PC-9 (cell line): ENCODE measurements around the gene BASP1. TPM values are rescaled to one million over a fixed set of nuclear protein-coding genes. Genes with fewer than 3 reads are reported as not detected.

Experiments
- BruUV-seq: library from RNA; stranded (reverse); fragments of 400-500 nt; replicated peaks from 2 replicates; lab custom pipeline; 2021; lab: Mats Ljungman, UMichigan
- CTCF ChIA-PET: fragments of 300-600 bp; sonication (Branson Sonifier 250); formaldehyde crosslinking; loops from one replicate; lab custom pipeline; 2022; ENCODE audit warnings: antibody characterized with exemption; lab: Charles Lee
- POLR2A ChIA-PET: fragments of 300-600 bp; sonication (Branson Sonifier 250); formaldehyde crosslinking; loops from one replicate; lab custom pipeline; 2022; ENCODE audit warnings: antibody characterized with exemption; ENCODE audit not compliant: unreplicated experiment; lab: Charles Lee
- DNase-seq, 2 experiments: peaks; one replicate each; pipeline versions ENCODE4 v3.0.0 to v3.0.0-alpha.2; 2015 to 2022; ENCODE audit warnings: mixed read lengths in 1 of 2
- H2AFZ ChIP-seq: fragments of 200-600 bp; sonication (generic); 2 replicates; pipeline ENCODE4 v1.8.1; 2017; ENCODE audit warnings: antibody characterized with exemption
- H3F3A ChIP-seq: fragments of 200-600 bp; sonication (generic); 2 replicates; pipeline ENCODE4 v1.8.1; 2017; ENCODE audit warnings: antibody characterized with exemption, mild to moderate bottlenecking, low read depth; ENCODE audit not compliant: insufficient read depth
- H3K27ac ChIP-seq: fragments of 200-600 bp; sonication (generic); 2 replicates; pipeline ENCODE4 v1.6.1; 2016; ENCODE audit warnings: mixed run types
- H3K27me3 ChIP-seq: fragments of 200-600 bp; sonication (generic); 2 replicates; pipeline ENCODE4 v1.6.1; 2016; ENCODE audit warnings: low read depth, mixed run types; ENCODE audit not compliant: insufficient read depth
- H3K36me3 ChIP-seq: fragments of 200-600 bp; sonication (generic); 2 replicates; pipeline ENCODE4 v1.6.1; 2016; ENCODE audit warnings: low read depth, mixed run types
- H3K4me1 ChIP-seq: fragments of 200-600 bp; sonication (generic); replicated peaks from 2 replicates; pipeline ENCODE4 v1.6.1; 2016; ENCODE audit warnings: mixed run types; ENCODE audit not compliant: insufficient read depth
- H3K4me2 ChIP-seq: fragments of 200-600 bp; sonication (generic); 2 replicates; pipeline ENCODE4 v1.6.1; 2017; ENCODE audit warnings: mixed run types
- H3K4me3 ChIP-seq: fragments of 200-600 bp; sonication (generic); 2 replicates; pipeline ENCODE4 v1.6.1; 2016; ENCODE audit warnings: mixed run types
- H3K79me2 ChIP-seq: fragments of 200-600 bp; sonication (generic); 2 replicates; pipeline ENCODE4 v1.6.1; 2017; ENCODE audit warnings: low read depth, mixed run types
- H3K9me2 ChIP-seq: fragments of 200-600 bp; sonication (generic); 2 replicates; pipeline ENCODE4 v1.8.1; 2017; ENCODE audit warnings: mild to moderate bottlenecking; ENCODE audit not compliant: insufficient read depth
- H3K9me3 ChIP-seq: fragments of 200-600 bp; sonication (generic); 2 replicates; pipeline ENCODE4 v1.8.1; 2016; ENCODE audit warnings: low read depth; ENCODE audit not compliant: insufficient read depth
- H4K20me1 ChIP-seq: fragments of 200-600 bp; sonication (generic); 2 replicates; pipeline ENCODE4 v1.8.1; 2017; ENCODE audit not compliant: insufficient read depth
- CTCF ChIP-seq: fragments of 200-600 bp; sonication (generic); conservative IDR thresholded peaks from 2 replicates; pipeline ENCODE4 v1.6.1; 2017; ENCODE audit warnings: mixed run types, antibody characterized with exemption, mild to moderate bottlenecking, moderate library complexity
- EZH2 ChIP-seq: fragments of 200-600 bp; sonication (generic); IDR thresholded peaks from 2 replicates; pipeline ENCODE4 v1.8.0; 2017; ENCODE audit warnings: antibody characterized with exemption, low read depth
- intact Hi-C: fragments of 100-400 bp; cut with micrococcal nuclease; formaldehyde crosslinking; loops from one replicate; pipeline ENCODE4 v1.10.0; 2022; ENCODE audit not compliant: unreplicated experiment
- total RNA-seq: library from RNA; stranded (reverse); gene quantifications from 2 replicates; pipeline ENCODE4 v1.2.3, GENCODE V29; 2021

BASP1 gene
- total RNA-seq, 1 experiment from 2014 or later = not detected

- no peak for DNase-seq
- Histone ChIP-seq H3K4me1 (no peaks in the 10 kb centered on the region), H3K36me3 (no peaks in the 10 kb centered on the region), H3K4me2 (no peak overlapping the region), H3K27ac (no peak overlapping the region), H3K27me3 (no peaks in the 10 kb centered on the region), H3K4me3 (no peak overlapping the region), H4K20me1 (no peaks in the 10 kb centered on the region), H3K9me3 (0 out of 2 replicates have a peak, but pooled peaks cover 4% of the 10 kb centered on the region), H3K79me2 (no peaks in the 10 kb centered on the region), H3F3A (no peaks in the 10 kb centered on the region), H2AFZ (no peak overlapping the region), H3K9me2 (no peaks in the 10 kb centered on the region)
- POLR2A ChIA-PET = no interaction called here
- no TSS peak for BruUV-seq
- TF ChIP-seq EZH2 (no peak), CTCF (no peak)
- intact Hi-C loops = no loop called here
- CTCF ChIA-PET = no interaction called here
These were observed 47.6 kb downstream of the BASP1 start for GRCh38 chr5:17265041-17265440.

DNA sequence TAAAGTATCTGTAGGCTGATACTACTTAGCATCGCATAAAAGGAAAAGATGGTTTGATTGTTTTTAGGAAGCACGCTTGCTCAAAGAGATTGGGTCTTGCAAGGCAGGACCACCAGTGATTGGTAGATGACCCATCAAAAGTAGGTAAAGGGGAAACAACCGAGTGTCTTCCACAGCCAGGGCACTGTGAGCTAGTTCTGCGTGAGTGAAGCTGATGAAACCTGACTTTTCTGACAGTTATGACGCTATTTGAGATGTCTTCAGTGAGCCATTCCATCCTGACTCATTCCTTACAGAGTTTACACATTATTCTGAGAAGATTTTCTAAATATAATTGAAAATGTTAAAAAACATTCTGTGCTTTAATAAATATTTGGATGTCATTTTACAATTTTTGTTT, 49.7 kb downstream of the BASP1 start:
- Histone ChIP-seq H2AFZ (no peak overlapping the region), H3K9me3 (no peaks in the 10 kb centered on the region), H3K9me2 (no peaks in the 10 kb centered on the region), H3K79me2 (no peaks in the 10 kb centered on the region), H3K36me3 (no peaks in the 10 kb centered on the region), H3K27me3 (no peaks in the 10 kb centered on the region), H3K27ac (no peak overlapping the region), H3K4me3 (no peak overlapping the region), H3F3A (no peaks in the 10 kb centered on the region), H3K4me1 (no peaks in the 10 kb centered on the region), H4K20me1 (no peaks in the 10 kb centered on the region), H3K4me2 (no peak overlapping the region)
- DNase-seq = no peak
- CTCF ChIA-PET = no interaction called here
- TF ChIP-seq CTCF = no peak
- TF ChIP-seq EZH2 = no peak
- no TSS peak for BruUV-seq
- POLR2A ChIA-PET = no interaction called here
- intact Hi-C loops = no loop called here

DNA sequence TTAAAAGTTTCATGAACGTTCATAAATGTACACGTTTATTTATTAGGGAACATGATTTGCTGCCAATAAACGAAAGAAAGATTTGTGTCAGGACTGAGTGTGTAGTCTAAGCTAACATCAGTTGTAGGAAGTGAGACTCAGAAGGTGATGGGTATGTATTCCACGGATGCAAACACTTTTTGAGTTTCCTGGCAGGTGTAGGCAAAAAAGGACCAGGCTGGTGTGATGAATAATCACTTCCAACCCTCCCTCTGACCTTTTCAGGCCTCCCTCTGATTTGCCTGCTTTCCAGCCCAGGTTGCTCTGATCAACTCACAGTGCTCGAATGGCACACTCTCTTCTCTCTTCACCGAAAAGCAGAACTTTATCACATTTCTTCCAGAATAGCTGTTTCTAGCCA, 51.8 kb downstream of the BASP1 start:
- DNase-seq = no peak
- Histone ChIP-seq H3K9me2 (no peaks in the 10 kb centered on the region), H3K9me3 (no peaks in the 10 kb centered on the region), H3K27me3 (no peaks in the 10 kb centered on the region), H3K4me3 (no peak overlapping the region), H2AFZ (no peak overlapping the region), H3F3A (no peaks in the 10 kb centered on the region), H3K79me2 (no peaks in the 10 kb centered on the region), H3K4me1 (no peaks in the 10 kb centered on the region), H3K36me3 (no peaks in the 10 kb centered on the region), H3K4me2 (no peak overlapping the region), H4K20me1 (no peaks in the 10 kb centered on the region), H3K27ac (no peak overlapping the region)
- ChIA-PET POLR2A (no interaction called here), CTCF (no interaction called here)
- TF ChIP-seq CTCF = no peak
- no peak for TF ChIP-seq EZH2
- intact Hi-C loops = no loop called here
- no TSS peak for BruUV-seq
